ENCODE measurements around the gene ZFHX3.

Gene ZFHX3

GRCh38 chr16:72862090-72862489 is 185.8 kb downstream of the ZFHX3 start:
- no peak for DNase-seq

- no peak for DNase-seq
These were observed 187.0 kb downstream of the ZFHX3 start for GRCh38 chr16:72860726-72861562.

- no peak for DNase-seq
These were observed 188.3 kb downstream of the ZFHX3 start for GRCh38 chr16:72859581-72859980.

GRCh38 chr16:72858665-72859493 is 189.0 kb downstream of the ZFHX3 start:
- no peak for DNase-seq

- DNase-seq = no peak
These were observed 189.9 kb downstream of the ZFHX3 start for GRCh38 chr16:72857834-72858664.

- DNase-seq = no peak
These were observed 191.1 kb downstream of the ZFHX3 start for GRCh38 chr16:72856797-72857196.

- no peak for DNase-seq
These were observed 193.5 kb downstream of the ZFHX3 start for GRCh38 chr16:72854267-72854959.

- no peak for DNase-seq
These were observed 194.2 kb downstream of the ZFHX3 start for GRCh38 chr16:72853575-72854266.

GRCh38 chr16:72852421-72852820 is 195.5 kb downstream of the ZFHX3 start:
- no peak for DNase-seq

GRCh38 chr16:72850853-72851252 is 197.1 kb downstream of the ZFHX3 start:
- no peak for DNase-seq

GRCh38 chr16:72850021-72850420 is 197.9 kb downstream of the ZFHX3 start:
- DNase-seq = no peak

GRCh38 chr16:72848759-72849664 is 198.9 kb downstream of the ZFHX3 start:
- DNase-seq = no peak

GRCh38 chr16:72848028-72848400 is 199.9 kb downstream of the ZFHX3 start:
- no peak for DNase-seq

- no peak for DNase-seq
These were observed 200.5 kb downstream of the ZFHX3 start for GRCh38 chr16:72847187-72848027.

- DNase-seq = no peak
These were observed 201.3 kb downstream of the ZFHX3 start for GRCh38 chr16:72846594-72846993.

GRCh38 chr16:72845322-72846020 is 202.5 kb downstream of the ZFHX3 start:
- DNase-seq = no peak

- no peak for DNase-seq
These were observed 203.6 kb downstream of the ZFHX3 start for GRCh38 chr16:72844225-72844920.

- no peak for DNase-seq
These were observed 206.4 kb downstream of the ZFHX3 start for GRCh38 chr16:72841506-72841905.
